NCI-H526 treated with DMSO at 0.1 percent for 48 hours (cell line): Measurements from ENCODE around the gene WNK2.

Source experiments
- DNase-seq: peaks from one replicate; lab custom pipeline; 2025; lab: John Stamatoyannopoulos, UW

WNK2 gene

DNA sequence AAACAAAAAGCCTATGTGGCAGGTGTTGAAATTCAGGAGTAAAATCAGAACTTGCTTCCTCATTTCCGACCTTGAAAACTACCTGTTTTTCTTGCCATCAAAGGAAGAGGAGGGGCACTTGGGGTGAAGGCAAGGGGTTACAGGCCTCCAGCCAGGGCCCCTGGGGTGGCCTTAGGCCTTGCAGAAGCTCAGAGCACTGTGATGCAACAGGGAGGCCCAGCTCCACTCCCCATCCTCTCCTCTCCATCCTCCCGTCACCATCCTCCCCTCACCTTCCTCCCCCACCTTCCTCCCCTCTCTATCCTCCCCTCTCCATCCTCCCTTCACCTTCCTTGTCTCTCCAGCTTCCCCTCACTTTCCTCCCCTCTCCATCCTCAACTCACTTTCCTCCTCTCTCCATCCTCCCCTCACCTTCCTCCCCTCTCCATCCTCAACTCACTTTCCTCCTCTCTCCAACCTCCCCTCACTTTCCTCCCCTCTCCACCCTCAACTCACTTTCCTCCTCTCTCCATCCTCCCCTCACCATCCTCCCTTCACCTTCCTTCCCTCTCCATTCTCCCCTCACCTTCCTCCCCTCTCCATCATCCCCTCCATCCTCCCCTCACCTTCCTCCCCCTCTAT lies 111.6 kb downstream of the WNK2 start:
- DNase-seq = no peak

DNA sequence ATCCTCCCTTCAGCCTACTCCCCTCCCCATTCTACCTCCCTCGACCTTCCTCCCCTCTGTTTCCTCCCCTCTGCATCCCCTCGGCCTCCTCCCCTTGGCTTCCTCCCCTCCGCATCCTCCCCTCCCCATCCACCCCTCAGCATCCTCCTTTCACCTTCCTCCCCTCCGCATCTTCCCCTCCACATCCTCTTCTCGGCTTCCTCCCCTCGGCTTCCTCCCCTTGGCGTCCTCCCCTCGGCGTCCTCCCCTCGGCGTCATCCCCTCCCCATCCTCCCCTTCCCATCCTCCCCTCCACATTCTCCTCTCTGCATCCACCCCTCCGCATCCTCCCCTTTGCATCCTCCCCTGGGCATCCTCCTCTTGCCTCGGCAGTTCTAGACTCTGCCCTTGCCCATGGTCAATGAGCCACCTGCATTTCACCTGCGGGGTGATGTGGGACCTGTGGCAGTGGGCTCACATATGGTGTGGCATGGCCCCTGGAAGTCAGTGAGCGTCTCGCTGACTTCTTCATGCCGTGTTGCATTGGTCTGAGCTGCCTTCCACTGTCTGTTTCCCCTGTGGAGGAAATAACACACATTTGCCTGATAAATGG lies 113.0 kb downstream of the WNK2 start:
- DNase-seq = no peak

DNA sequence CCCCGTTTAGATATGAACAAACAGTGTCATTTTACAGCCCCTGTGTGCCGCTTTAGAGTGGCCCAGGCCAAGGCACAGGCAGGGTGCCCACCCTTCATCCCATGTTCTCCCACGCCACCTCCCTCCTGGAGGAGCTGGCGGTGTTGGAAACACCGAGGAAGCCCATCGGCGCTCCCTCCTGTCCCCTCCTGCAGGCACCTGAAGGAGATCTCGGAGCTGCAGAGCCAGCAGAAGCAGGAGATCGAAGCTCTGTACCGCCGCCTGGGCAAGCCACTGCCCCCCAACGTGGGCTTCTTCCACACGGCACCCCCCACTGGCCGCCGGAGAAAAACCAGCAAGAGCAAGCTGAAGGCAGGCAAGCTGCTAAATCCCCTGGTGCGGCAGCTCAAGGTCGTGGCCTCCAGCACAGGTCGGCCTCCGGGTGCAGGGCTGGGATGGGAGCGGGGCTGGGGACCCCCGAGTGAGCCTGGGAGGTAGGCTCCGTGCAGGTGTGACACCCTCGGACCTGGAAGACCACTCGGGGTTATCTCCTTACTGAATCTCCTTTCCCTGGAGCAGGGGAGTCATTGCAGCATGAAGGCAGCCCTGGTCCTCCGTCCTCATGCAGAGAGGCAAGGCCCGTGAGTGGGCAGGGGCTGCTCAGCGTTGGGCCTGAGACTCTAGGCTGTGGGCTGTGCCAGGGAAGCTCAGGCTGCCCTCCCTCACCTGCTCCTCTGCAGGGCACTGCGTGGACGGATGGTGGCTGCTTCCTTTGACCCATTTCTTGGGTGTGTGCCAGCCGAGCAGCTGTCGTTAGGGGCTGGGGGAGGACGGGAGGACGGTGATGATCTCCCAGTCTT lies 113.9 kb downstream of the WNK2 start:
- no peak for DNase-seq

DNA sequence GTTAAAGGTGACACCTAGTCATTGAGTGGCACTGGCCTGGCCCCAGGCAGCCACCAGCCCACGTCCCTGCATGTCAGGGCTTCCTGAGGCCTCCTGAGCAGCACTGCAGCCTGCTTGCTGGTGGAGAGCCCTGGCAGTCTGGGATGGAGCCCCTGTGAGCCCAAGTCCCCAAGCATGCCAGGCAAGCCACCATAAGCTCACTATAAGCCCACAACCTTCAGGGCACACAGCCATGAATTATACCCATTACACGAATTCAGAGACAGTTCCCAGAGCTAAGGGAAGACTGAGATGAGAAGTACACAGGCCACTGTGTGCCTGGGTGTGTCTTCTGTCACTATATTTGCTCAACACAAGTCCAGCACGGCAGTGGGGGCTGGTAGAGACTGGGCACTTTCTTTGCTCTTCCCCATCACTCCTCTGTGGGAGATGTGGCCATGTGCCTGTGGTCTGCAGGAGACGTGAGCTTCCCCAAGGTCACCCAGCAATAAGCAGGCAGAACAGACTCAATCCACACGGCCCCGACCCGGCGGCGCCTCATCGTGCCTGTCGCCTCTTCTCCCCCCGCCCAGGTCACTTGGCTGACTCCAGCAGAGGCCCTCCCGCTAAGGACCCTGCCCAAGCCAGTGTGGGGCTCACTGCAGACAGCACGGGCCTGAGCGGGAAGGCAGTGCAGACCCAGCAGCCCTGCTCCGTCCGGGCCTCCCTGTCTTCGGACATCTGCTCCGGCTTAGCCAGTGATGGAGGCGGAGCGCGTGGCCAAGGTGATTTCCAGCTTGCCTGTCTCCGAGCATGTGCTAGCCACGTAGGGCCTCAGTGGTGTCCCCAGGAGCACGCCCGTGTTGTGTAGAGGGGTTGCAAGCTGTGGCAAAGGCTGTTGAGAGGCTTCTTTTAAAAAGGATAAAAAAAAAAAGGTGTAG lies 114.8 kb downstream of the WNK2 start:
- DNase-seq = no peak

DNA sequence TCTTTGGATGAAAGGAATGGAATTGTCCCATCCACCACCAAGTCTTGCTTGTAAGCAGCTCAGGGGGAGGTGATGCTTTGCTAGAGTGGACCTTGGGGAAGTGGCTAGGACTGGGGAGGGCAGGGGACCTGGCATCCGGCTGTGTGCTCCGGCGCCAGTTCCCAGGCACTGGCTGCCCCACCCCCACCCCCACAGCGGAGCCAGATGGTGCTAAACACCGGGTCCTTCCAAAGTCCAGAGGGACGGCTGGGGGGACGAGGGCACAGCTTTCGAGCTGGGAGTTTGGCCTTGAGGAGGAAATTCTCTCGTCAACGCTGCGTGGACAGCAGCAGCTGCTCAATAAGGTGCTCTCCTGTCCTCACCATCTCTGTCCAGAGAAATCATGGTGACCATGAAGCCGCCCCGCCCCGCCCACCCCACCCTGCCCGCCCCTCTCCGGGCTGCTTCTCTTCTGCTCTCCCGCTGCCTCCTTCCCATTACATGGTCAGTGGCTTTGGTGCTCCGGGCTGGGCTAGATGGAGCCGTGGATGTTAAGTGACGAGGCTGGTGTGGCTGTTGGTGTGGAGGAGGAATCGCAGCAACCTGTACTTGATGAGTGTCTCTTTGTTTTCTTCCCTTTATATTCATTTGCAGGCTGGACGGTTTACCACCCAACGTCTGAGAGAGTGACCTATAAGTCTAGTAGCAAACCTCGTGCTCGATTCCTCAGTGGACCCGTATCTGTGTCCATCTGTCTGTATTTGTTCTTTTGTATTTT lies 115.7 kb downstream of the WNK2 start:
- no peak for DNase-seq

- no peak for DNase-seq
Observed at GRCh38 chr9:93300175-93300572, 116.2 kb downstream of the WNK2 start.

GRCh38 chr9:93300585-93301081 lies 116.7 kb downstream of the WNK2 start:
- DNase-seq = no peak

- DNase-seq = no peak
Observed at GRCh38 chr9:93301291-93301811, 117.4 kb downstream of the WNK2 start.

DNA sequence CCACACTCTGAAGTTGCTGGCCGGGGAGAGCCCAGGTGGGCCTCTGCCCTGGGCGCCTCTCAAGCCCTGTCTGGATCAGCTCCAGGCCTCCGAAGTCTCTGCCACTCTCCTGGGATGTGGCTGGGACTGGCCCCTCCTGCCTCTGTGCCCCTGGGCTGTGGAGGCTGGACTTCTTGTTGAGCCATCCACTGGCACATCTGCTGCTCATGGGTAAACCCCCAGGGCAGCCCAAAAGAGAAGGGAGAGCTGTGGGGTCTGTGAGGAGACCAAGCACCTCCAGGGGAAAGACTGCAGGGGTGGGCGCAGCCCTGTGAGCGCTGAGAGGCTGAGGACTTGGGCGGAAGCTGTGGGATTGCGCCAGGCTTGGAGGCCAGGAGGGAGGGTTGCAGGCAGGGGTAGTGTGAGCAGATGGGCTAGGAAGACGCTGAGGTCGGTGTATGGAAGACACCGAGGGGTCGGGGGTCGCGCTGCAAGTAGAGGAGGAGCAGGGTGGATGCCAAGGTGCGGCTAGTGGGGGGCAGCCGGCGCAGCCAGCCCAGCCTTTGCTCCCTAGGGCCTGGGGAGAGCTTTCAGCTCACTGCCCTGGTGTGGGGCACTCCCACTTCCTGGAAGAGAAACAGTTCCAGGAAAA lies 118.1 kb downstream of the WNK2 start:
- DNase-seq = no peak

DNA sequence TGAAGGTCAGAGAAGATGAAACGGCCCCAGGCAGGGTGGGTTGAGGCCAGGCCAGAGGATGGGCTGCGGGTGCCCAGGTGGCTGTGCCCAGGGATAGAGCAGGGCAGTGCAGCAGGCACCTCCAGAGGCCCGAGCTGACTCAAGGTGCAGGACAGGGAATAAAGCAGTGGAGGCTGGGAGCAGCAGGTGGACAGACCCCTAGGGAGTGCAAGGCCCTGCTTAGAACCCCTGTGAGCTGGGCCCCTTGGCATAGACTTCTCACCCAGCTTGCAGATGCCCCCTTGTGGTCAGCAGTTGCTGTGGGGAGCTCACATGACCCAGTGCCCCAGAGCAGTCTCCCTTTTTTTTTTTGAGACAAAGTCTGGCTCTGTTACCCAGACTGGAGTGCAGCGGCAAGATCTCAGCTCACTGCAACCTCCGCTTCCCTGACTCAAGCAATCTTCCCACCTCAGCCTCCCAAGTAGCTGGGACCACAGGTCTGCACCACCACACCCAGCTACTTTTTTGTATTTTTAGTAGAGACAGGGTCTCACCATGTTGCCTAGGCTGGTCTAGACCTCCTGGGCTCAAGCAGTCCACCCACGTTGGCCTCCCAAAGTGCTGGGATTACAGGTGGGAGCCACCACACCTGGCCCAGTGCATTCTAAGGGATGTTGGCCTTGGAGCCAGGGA lies 118.8 kb downstream of the WNK2 start:
- peak; percentile 10 for DNase-seq

- no peak for DNase-seq
Observed at GRCh38 chr9:93303258-93303771, 119.4 kb downstream of the WNK2 start.

DNA sequence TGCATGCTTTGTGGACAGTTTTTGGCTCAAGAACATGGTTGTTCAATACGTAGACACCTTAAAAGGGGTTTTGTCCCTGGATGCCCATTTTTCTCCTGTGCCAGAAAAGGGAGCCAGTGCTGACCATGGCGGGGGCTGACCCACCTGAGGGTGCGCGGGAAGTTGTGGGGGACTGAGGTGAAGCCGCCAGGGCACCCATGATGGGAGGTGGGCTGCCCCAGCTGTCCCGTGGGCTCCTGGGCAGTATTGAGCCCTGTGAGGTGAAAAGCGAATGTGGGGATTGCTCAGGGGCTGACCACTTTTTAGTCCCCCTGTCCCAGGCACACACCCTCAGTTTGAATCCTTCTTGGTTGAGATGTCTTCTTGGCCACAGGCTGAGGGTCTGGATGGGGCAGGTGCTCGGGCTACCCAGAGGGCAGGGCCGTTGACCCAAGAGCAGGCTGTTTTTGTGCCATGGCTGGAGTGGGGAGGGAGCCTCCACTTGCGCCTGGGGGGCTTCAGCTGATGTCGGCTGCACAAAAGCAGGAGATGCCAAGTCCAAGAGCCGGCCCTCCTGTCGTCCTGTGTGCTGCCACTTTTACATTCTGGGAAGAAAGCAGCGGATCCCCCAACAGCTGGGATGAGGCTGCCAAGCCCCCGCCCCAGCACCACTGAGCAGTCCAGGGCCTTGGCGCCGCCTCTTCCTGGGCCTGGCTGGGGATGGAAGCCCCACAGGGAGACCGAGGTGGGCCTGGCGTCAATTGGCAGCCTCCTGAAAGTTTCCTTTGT lies 120.1 kb downstream of the WNK2 start:
- DNase-seq = no peak

- DNase-seq = no peak
Observed at GRCh38 chr9:93304574-93305496, 120.9 kb downstream of the WNK2 start.

DNA sequence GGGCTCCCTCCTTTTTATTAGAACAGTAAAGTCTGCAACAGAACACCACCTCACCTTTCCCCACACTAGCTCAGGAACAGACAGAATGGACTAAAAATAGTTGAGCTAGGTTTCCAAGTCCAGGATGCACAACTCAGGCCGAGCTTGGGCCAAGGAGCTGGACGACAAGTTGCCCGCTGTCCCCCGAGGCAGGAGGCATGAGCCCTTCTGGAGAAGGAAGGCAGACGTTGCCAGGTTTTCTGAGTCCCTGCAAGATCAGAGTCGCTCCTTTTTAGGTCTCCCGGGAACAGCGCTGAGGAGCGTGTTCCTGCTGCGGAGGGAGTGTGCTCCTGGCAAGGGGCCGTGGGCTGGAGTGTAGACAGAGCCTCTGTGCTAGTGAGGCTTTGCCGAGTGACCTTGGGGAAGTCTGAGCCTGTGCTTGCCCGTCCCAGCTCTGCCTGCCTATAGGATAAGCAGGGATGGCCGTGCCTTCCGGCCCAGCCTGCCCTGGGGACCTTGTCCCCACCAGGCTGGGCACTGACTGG lies 121.6 kb downstream of the WNK2 start:
- peak; percentile 84 for DNase-seq

GRCh38 chr9:93306081-93306480 lies 122.1 kb downstream of the WNK2 start:
- DNase-seq = no peak

DNA sequence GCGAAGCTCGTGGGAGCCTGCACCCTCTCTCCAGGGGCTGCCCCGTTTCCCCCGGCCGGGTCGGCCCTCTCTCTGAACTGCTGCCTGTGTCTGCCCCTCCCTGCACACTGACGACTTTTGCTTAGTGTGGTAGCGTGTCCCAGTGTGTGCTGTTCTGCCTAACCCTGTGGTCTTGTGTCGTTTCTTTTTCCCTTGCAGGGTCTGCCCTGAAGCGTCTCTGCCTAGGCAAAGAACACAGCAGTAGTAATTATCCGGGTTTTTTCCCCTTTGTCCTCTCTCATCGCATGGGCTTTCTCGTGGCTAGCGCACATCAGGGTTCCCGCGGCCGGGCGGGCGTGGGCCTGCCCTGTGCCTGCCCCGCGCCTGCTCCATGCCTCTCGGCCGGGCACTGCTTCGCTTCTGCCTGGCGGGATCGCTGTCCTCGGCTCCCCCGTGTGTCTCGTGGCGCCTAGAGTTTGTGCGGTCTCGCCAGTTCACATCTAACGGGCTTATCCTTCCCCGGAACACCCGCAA lies 122.7 kb downstream of the WNK2 start:
- DNase-seq = no peak

DNA sequence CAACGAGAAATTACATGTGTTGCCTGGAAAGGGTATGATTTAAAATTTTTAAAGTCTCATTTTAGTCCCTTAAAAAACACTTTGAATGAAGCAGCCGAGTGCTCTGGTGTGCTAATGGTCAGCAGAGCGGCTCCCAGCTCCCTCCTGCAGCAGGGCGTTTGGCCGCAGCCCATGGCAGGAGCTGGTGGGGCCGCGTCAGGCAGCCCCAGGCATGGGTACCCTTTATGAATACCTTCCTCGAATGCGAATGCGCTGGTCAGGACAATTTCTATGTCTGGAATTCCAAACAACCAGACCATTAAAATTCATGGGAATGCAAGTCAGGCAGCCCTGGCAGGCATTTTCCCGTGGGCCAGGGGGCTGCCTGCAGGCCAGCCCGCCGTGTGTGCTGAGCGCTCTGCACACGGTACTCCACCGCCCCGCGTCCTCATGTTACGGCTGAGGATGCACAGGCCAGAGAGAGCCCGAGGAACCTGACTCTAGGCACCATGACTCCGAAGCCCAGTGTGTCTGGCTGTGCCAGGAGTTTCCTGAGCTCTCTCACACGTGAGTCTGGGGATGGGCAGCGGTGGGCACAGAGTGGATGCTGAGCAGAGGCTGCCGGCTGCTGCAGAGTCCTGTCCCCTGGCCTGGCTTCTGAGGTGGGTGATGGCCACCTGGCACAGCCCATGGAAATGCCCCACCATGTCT lies 123.7 kb downstream of the WNK2 start:
- no peak for DNase-seq
